Measurements from ENCODE around the gene BBS1.

- TF ChIP-seq CTCF (conservative IDR thresholded peaks at IDR 0.05; ENCODE audit: low read length) (no peak), EZH2phosphoT487 (IDR thresholded peaks at IDR 0.05; ENCODE audit: borderline replicate concordance, low read depth, low read length) (no peak)
These were observed 44.2 kb downstream of the BBS1 start for GRCh38 chr11:66554602-66555001.
